A673 (cell line): ENCODE data around the gene BLTP3A.
"Not testable (repeated sequence)": the region's sequence is repeated elsewhere in the genome, so short reads cannot be mapped to it uniquely, and the experiment has no call there.

ENCODE experiments used
- CTCF ChIP-seq: fragments of 300-800, 200-600 bp; sonication (generic); conservative IDR thresholded peaks from 2 replicates; pipeline ENCODE4 v1.5.1; 2017; ENCODE audit warnings: low read depth, mild to moderate bottlenecking, antibody characterized with exemption, low read length, moderate library complexity, mixed read lengths
- EZH2 ChIP-seq: fragments of 200-600 bp; sonication (generic); IDR thresholded peaks from 2 replicates; pipeline ENCODE4 v1.6.1; 2017; ENCODE audit warnings: borderline replicate concordance, low read depth, mild to moderate bottlenecking, mixed read lengths, antibody characterized with exemption, low read length; ENCODE audit not compliant: poor library complexity, severe bottlenecking

GRCh38 chr6:34756513-34756856 is 35.4 kb upstream of the BLTP3A start:
- TF ChIP-seq CTCF = 0 out of 2 replicates have a peak, but pooled peaks have one; percentile 29
- not testable (repeated sequence) for TF ChIP-seq EZH2
